MM.1S (cell line): ENCODE measurements around the gene CTNNA3.

ENCODE experiments used
- CTCF ChIP-seq: fragments of 300-600 bp; sonication (generic); IDR thresholded peaks from 2 replicates; pipeline ENCODE4 v1.5.1; 2016; ENCODE audit warnings: antibody characterized with exemption, low read length, mixed read lengths
- EZH2 ChIP-seq: fragments of 300-600 bp; sonication (generic); optimal IDR thresholded peaks from 2 replicates; pipeline ENCODE3; 2017; ENCODE audit warnings: low read depth, mild to moderate bottlenecking, antibody characterized with exemption, low read length, mixed read lengths
- EZH2phosphoT487 ChIP-seq: fragments of 300-600 bp; sonication (generic); IDR thresholded peaks from 2 replicates; pipeline ENCODE4 v1.6.1; 2018; ENCODE audit warnings: antibody characterized with exemption, low read length

GRCh38 chr10:66673071-66673470 lies 1022.9 kb downstream of the CTNNA3 start:
- TF ChIP-seq EZH2, result no peak
- TF ChIP-seq CTCF, result no peak
- TF ChIP-seq EZH2phosphoT487, result no peak
